GM18526 (cell line): ENCODE measurements around the gene CDK14.
A peak's percentile ranks its signal among the peaks of the same experiment; 100 is the strongest.

Experiments
- POLR2A ChIP-seq: IDR thresholded peaks from 3 replicates; pipeline ENCODE4 v1.6.1; 2011; ENCODE audit not compliant: insufficient read length; ENCODE audit errors: extremely low read depth

Gene CDK14

GRCh38 chr7:90713628-90714027 is 117.5 kb downstream of the CDK14 start:
- TF ChIP-seq POLR2A: no peak

GRCh38 chr7:90715067-90715466 is 118.9 kb downstream of the CDK14 start:
- TF ChIP-seq POLR2A: no peak

- TF ChIP-seq POLR2A: no peak
Observed at GRCh38 chr7:90717296-90718060, 121.4 kb downstream of the CDK14 start.

GRCh38 chr7:90719155-90719554 is 123.0 kb downstream of the CDK14 start:
- no peak for TF ChIP-seq POLR2A

- TF ChIP-seq POLR2A: no peak
Observed at GRCh38 chr7:90720984-90721760, 125.1 kb downstream of the CDK14 start.

DNA sequence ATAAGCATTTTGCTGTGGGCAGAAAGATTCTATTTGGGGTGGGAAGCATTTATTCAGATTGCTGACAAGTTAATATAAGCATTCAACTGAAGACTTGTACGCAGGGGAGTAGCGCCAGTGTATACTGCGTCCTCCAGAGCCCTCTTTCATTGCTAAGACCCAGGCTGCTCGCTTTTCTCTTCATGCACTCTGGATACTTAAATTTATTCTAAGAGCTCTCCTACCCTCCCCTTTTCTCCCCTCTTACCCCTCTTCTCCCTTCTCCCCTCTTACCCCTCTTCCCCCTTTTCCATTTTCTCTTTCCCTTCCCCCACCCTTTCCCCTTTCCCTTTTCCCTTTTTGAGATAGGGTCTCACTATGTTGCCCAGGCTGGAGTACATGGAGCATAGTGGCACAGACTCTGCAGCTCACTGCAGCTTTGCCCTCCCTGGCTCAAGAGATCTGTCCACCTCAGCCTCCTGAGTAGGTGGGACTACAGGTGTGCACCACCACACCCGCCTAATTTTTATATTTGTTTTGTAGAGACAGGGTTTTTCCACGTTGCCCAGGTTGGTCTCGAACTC is 125.8 kb downstream of the CDK14 start:
- TF ChIP-seq POLR2A: no peak

DNA sequence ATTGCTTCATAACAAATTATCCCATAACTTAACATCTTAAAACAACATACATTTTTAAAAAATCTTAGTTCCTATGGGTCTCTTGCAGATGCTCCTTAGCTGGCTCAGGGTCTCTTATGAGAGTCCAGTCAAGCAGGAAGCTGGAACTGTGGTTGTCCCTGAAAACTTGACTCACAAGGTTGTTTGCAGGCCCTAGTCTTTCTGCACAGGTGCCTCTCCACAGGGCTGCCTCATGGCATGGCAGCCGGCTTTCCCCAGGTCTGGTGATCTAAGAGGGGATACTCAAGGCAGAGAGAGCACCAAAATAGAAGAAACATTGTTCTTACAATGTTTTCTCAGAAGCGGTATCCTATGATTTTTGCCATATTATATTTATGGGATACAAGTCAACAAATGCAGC is 127.1 kb downstream of the CDK14 start:
- no peak for TF ChIP-seq POLR2A

DNA sequence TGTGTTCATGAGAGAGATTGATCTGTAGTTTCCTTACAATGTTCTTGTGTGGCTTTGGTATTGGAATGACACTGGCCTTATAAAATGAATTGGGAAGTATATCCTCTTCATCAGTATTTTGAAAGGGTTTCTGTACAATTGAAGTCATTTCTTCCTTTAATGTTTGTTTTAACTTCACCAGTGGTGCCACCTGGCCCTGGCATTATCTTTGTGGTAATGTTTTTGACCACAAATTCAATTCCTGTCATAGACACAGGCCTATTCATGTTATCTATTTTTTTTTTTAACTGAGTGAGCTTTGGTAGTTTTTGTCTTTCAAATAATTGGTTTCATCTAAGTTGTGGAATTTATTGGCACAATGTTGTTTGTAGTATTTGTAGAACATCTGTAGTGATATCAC is 127.7 kb downstream of the CDK14 start:
- TF ChIP-seq POLR2A: no peak

DNA sequence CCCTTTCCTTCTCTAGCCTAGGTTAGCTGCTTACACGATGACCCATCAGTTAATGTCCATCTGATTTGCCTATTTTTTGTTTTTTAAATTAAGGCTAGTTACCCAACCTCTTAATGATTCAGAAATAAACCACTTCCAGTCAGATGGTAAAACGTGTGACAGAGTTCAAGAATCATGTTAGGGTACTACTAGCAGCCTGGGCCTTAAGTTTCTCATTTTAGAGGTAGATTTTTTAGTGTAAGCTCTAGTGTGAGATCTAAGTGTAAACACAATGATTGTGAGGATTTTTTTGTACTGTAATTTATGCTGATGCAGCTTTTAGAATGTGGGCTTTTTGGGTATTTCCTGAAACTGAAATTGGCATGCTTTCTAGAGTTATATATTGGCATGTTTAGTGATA is 130.0 kb downstream of the CDK14 start:
- TF ChIP-seq POLR2A: peak; percentile 25

DNA sequence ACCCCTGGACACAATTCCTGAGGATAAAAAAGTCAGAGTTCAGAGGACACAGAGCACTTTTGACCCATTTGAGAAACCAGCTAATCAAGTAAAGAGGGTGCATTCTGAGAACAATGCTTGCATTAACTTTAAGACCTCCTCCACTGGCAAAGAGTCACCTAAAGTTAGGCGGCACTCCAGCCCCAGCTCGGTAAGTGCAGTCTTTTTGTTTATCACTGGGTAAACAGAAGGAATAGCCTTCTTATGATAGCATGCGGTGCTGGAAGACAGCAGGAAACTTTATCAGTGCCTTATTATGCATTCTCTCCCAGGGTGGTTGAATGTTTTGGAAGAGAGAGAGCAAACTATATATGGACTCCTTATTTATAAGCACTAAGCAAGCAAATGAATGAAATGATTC is 130.5 kb downstream of the CDK14 start:
- no peak for TF ChIP-seq POLR2A

- TF ChIP-seq POLR2A: no peak
Observed at GRCh38 chr7:90727412-90727811, 131.3 kb downstream of the CDK14 start.

- TF ChIP-seq POLR2A: no peak
Observed at GRCh38 chr7:90728568-90728967, 132.4 kb downstream of the CDK14 start.

GRCh38 chr7:90736316-90736715 is 140.2 kb downstream of the CDK14 start:
- TF ChIP-seq POLR2A: no peak

- no peak for TF ChIP-seq POLR2A
Observed at GRCh38 chr7:90736968-90737939, 141.1 kb downstream of the CDK14 start.

GRCh38 chr7:90738249-90738648 is 142.1 kb downstream of the CDK14 start:
- TF ChIP-seq POLR2A: no peak
